DND-41 (cell line): ENCODE data around the gene SET.

Source experiments
- ATAC-seq: fragments of 200-7000 bp; cut with Tn5 transposase; 3 replicates; pipeline ENCODE4 v1.9.1; 2021; ENCODE audit warnings: low read depth; ENCODE audit not compliant: insufficient read depth
- DNase-seq: peaks from one replicate; pipeline ENCODE4 v3.0.0-alpha.2; 2020
- H2AFZ ChIP-seq: 2 replicates; pipeline ENCODE4 v1.6.0; 2012; ENCODE audit warnings: low read depth, low read length
- H3K27ac ChIP-seq: 2 replicates; pipeline ENCODE4 v1.5.1; 2012; ENCODE audit warnings: low read length, inconsistent platforms
- H3K27me3 ChIP-seq: fragments of 200-600 bp; sonication (generic); 2 replicates; pipeline ENCODE4 v1.6.0; 2012; ENCODE audit warnings: low read length, mild to moderate bottlenecking, inconsistent platforms; ENCODE audit not compliant: insufficient read depth, poor library complexity
- H3K36me3 ChIP-seq: 2 replicates; pipeline ENCODE4 v1.5.1; 2012; ENCODE audit warnings: low read length, inconsistent platforms; ENCODE audit not compliant: insufficient read depth
- H3K4me1 ChIP-seq: 2 replicates; pipeline ENCODE4 v1.5.1; 2012; ENCODE audit warnings: mild to moderate bottlenecking, low read length; ENCODE audit not compliant: insufficient read depth
- H3K4me2 ChIP-seq: 2 replicates; pipeline ENCODE4 v1.6.0; 2012; ENCODE audit warnings: mild to moderate bottlenecking, moderate library complexity, low read length, inconsistent platforms; ENCODE audit not compliant: insufficient read depth
- H3K4me3 ChIP-seq, 2 experiments: fragments of 200-600 bp in 1 of 2; shearing (Covaris generic) in 1 of 2; 2 replicates each; pipeline ENCODE4 v1.5.1; 2012 to 2016; ENCODE audit warnings: inconsistent platforms in 2 of 2, low read length in 2 of 2, mild to moderate bottlenecking in 2 of 2, low read depth in 1 of 2, moderate library complexity in 1 of 2
- H3K79me2 ChIP-seq: 2 replicates; pipeline ENCODE4 v1.6.0; 2012; ENCODE audit warnings: low read length, inconsistent platforms; ENCODE audit not compliant: insufficient read depth
- H3K9ac ChIP-seq: 2 replicates; pipeline ENCODE4 v1.6.0; 2012; ENCODE audit warnings: low read depth, mild to moderate bottlenecking, inconsistent platforms, low read length, moderate library complexity
- H3K9me3 ChIP-seq: 2 replicates; pipeline ENCODE4 v1.5.1; 2012; ENCODE audit warnings: low read length, moderate library complexity, mild to moderate bottlenecking, inconsistent platforms; ENCODE audit not compliant: insufficient read depth, severe bottlenecking
- H4K20me1 ChIP-seq: 2 replicates; pipeline ENCODE4 v1.6.0; 2012; ENCODE audit warnings: low read length; ENCODE audit not compliant: insufficient read depth
- EZH2 ChIP-seq: IDR thresholded peaks from 3 replicates; pipeline ENCODE4 v1.6.1; 2012; ENCODE audit warnings: borderline replicate concordance, low read depth, mild to moderate bottlenecking, moderate library complexity, low read length, inconsistent platforms; ENCODE audit not compliant: severe bottlenecking
- TF ChIP-seq, protein P1 (sequence below): IDR thresholded peaks from 2 replicates; pipeline ENCODE4 v1.5.1; 2012; ENCODE audit warnings: borderline replicate concordance, low read length, moderate library complexity, mild to moderate bottlenecking; ENCODE audit not compliant: poor library complexity, severe bottlenecking; ENCODE audit errors: extremely low read depth

The SET gene

GRCh38 chr9:128712451-128713410, 23.7 kb downstream of the SET start:
- Histone ChIP-seq H3K4me1 (no peaks in the 10 kb centered on the region), H2AFZ (no peak overlapping the region), H3K27ac (no peak overlapping the region), H3K79me2 (no peaks in the 10 kb centered on the region), H3K4me3 (no peak overlapping the region), H3K4me2 (no peak overlapping the region), H3K9me3 (no peaks in the 10 kb centered on the region), H4K20me1 (no peaks in the 10 kb centered on the region), H3K27me3 (no peaks in the 10 kb centered on the region), H3K9ac (no peak overlapping the region), H3K36me3 (peaks cover 16% of the 10 kb centered on the region)
- ATAC-seq, result no peak; the same call in 2 of the 3 replicates
- no peak for TF ChIP-seq EZH2
- TF ChIP-seq, protein P1, sequence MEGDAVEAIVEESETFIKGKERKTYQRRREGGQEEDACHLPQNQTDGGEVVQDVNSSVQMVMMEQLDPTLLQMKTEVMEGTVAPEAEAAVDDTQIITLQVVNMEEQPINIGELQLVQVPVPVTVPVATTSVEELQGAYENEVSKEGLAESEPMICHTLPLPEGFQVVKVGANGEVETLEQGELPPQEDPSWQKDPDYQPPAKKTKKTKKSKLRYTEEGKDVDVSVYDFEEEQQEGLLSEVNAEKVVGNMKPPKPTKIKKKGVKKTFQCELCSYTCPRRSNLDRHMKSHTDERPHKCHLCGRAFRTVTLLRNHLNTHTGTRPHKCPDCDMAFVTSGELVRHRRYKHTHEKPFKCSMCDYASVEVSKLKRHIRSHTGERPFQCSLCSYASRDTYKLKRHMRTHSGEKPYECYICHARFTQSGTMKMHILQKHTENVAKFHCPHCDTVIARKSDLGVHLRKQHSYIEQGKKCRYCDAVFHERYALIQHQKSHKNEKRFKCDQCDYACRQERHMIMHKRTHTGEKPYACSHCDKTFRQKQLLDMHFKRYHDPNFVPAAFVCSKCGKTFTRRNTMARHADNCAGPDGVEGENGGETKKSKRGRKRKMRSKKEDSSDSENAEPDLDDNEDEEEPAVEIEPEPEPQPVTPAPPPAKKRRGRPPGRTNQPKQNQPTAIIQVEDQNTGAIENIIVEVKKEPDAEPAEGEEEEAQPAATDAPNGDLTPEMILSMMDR, result no peak
- no peak for DNase-seq

- Histone ChIP-seq H3K27ac (no peak overlapping the region), H3K9ac (no peak overlapping the region), H3K4me1 (no peaks in the 10 kb centered on the region), H2AFZ (no peak overlapping the region), H4K20me1 (no peaks in the 10 kb centered on the region), H3K4me2 (no peak overlapping the region), H3K27me3 (no peaks in the 10 kb centered on the region), H3K79me2 (no peaks in the 10 kb centered on the region), H3K36me3 (peaks cover 16% of the 10 kb centered on the region), H3K4me3 (no peak overlapping the region), H3K9me3 (no peaks in the 10 kb centered on the region)
- no peak for ATAC-seq
- no peak for DNase-seq
- TF ChIP-seq EZH2, result no peak
- TF ChIP-seq, protein P1, result no peak
These were observed 24.4 kb downstream of the SET start for GRCh38 chr9:128713411-128713780.

DNA sequence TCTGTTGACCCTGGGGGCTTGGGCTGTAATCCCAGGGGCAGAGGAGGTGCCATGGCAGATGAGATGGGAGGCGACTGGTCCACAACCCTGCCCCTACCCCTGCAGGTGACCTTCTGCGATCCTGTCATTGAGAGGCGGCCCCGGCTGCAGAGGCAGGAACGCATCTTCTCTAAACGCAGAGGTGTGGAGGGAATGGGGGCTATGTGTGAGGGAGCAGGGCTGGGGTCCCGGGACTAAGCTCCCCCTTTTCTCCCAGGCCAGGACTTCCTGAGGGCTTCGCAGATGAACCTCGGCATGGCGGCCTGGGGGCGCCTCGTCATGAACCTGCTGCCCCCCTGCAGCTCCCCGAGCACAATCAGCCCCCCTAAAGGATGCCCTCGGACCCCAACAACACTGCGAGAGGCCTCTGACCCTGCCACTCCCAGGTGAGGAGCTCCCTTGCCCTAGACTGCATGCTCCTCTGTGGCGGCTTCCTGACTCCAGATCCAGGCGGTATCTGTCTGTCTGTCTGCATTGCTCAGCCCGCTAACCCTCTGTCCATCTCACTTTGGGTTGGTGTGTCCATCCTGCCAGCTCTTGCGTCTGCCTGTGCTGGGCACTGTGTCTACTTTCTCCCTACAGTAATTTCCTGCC, 25.0 kb downstream of the SET start:
- no peak overlapping the region for H2AFZ ChIP-seq
- H3K4me1 ChIP-seq, result no peaks in the 10 kb centered on the region
- no peak overlapping the region for H3K4me2 ChIP-seq
- no peak overlapping the region for H3K4me3 ChIP-seq
- H3K27ac ChIP-seq, result no peak overlapping the region
- ATAC-seq (no peak), DNase-seq (no peak)
- no peak for TF ChIP-seq EZH2
- TF ChIP-seq, protein P1, result no peak
- H3K79me2 ChIP-seq, result no peaks in the 10 kb centered on the region
- H3K9me3 ChIP-seq, result no peaks in the 10 kb centered on the region
- no peaks in the 10 kb centered on the region for H4K20me1 ChIP-seq
- H3K27me3 ChIP-seq, result no peaks in the 10 kb centered on the region
- H3K36me3 ChIP-seq, result peaks cover 16% of the 10 kb centered on the region
- no peak overlapping the region for H3K9ac ChIP-seq
